Fibroblast of lung (primary cell): ENCODE data around the gene VCPKMT. TPM values are rescaled to one million over a fixed set of nuclear protein-coding genes. Genes with fewer than 3 reads are reported as not detected.
A peak's percentile ranks its signal among the peaks of the same experiment; 100 is the strongest.
"Not testable (repeated sequence)": the region's sequence is repeated elsewhere in the genome, so short reads cannot be mapped to it uniquely, and the experiment has no call there.

Experiments used
- DNase-seq, 2 donors: peaks; one replicate each; pipeline versions ENCODE4 v3.0.0 to v3.0.0-alpha.2; 2010; ENCODE audit warnings: low read depth in 2 of 2
- H2AFZ ChIP-seq: 2 replicates; pipeline ENCODE4 v1.5.1; 2012; ENCODE audit warnings: low read length, control low read depth, inconsistent platforms
- H3K27ac ChIP-seq: 2 replicates; pipeline ENCODE4 v1.5.1; 2011; ENCODE audit warnings: low read length, control low read depth; ENCODE audit not compliant: insufficient read depth
- H3K27me3 ChIP-seq: 2 replicates; pipeline ENCODE4 v1.5.1; 2011; ENCODE audit warnings: mild to moderate bottlenecking, low read length; ENCODE audit not compliant: control insufficient read depth, insufficient read depth
- H3K36me3 ChIP-seq: 2 replicates; pipeline ENCODE4 v1.5.1; 2011; ENCODE audit warnings: low read length; ENCODE audit not compliant: control insufficient read depth, insufficient read depth
- H3K4me1 ChIP-seq: 2 replicates; pipeline ENCODE4 v1.5.1; 2011; ENCODE audit warnings: low read length; ENCODE audit not compliant: control insufficient read depth, insufficient read depth; ENCODE audit errors: extremely low read depth
- H3K4me2 ChIP-seq: 2 replicates; pipeline ENCODE4 v1.5.1; 2011; ENCODE audit warnings: low read length, control low read depth; ENCODE audit not compliant: insufficient read depth; ENCODE audit errors: extremely low read depth
- H3K4me3 ChIP-seq, 4 experiments: fragments of 200-600 bp in 1 of 4; sonication (generic) in 1 of 4; replicated peaks in 1 of 4; 2 replicates each; pipeline ENCODE4 v1.5.1; 2011 to 2016; ENCODE audit warnings: low read length in 4 of 4, low read depth in 3 of 4, mild to moderate bottlenecking in 3 of 4, control low read depth in 2 of 4, inconsistent platforms in 1 of 4, mixed read lengths in 1 of 4; ENCODE audit not compliant: insufficient read depth in 1 of 4; ENCODE audit errors: control extremely low read depth in 1 of 4
- H3K79me2 ChIP-seq: 2 replicates; pipeline ENCODE4 v1.5.1; 2012; ENCODE audit warnings: mild to moderate bottlenecking, low read length, inconsistent platforms; ENCODE audit not compliant: control insufficient read depth, insufficient read depth
- H3K9ac ChIP-seq: 2 replicates; pipeline ENCODE4 v1.5.1; 2011; ENCODE audit warnings: mild to moderate bottlenecking, low read length, control low read depth; ENCODE audit not compliant: insufficient read depth
- H3K9me3 ChIP-seq: 2 replicates; pipeline ENCODE4 v1.5.1; 2012; ENCODE audit warnings: low read depth, low read length; ENCODE audit not compliant: control insufficient read depth, insufficient read depth
- H4K20me1 ChIP-seq: 2 replicates; pipeline ENCODE4 v1.5.1; 2011; ENCODE audit warnings: low read length; ENCODE audit not compliant: control insufficient read depth, insufficient read depth; ENCODE audit errors: extremely low read depth
- CTCF ChIP-seq, 2 donors: IDR thresholded peaks in 1 of 2; conservative IDR thresholded peaks in 1 of 2; 1 replicate in 1 of 2; 2 replicates in 1 of 2; pipeline ENCODE4 v1.5.1; 2011 to 2012; ENCODE audit warnings: low read length in 2 of 2, control low read depth in 1 of 2, inconsistent platforms in 1 of 2, low read depth in 1 of 2, mild to moderate bottlenecking in 1 of 2
- EZH2 ChIP-seq: IDR thresholded peaks from 2 replicates; pipeline ENCODE4 v1.5.1; 2012; ENCODE audit warnings: low read length, control low read depth, mild to moderate bottlenecking; ENCODE audit errors: missing control alignments
- polyA plus RNA-seq, 2 donors: library from polyadenylated mRNA; depleted of rRNA in 1 of 2; stranded (reverse) in 1 of 2; unstranded in 1 of 2; fragments of >200 nt; gene quantifications; 2 replicates each; pipeline ENCODE4 v1.2.1, GENCODE V29; 2011 to 2012; ENCODE audit warnings: missing spikeins in 1 of 2
- total RNA-seq: library from RNA; depleted of rRNA; stranded (reverse); fragments of >200 nt; gene quantifications from 2 replicates; pipeline ENCODE4 v1.2.1, GENCODE V29; 2014

Gene VCPKMT
- total and polyA plus RNA-seq, 2 donors (not counting 1 experiment from before 2014, with no cell fraction given): 3.6 to 5.3 TPM

- Histone ChIP-seq H3K4me1 (peaks cover 2% of the 10 kb centered on the region), H3K9me3 (no peaks in the 10 kb centered on the region), H3K4me2 (no peak overlapping the region), H3K27ac (no peak overlapping the region), H3K4me3 (no peak overlapping the region), H3K79me2 (no peaks in the 10 kb centered on the region), H3K27me3 (no peaks in the 10 kb centered on the region), H3K9ac (no peak overlapping the region), H3K36me3 (no peaks in the 10 kb centered on the region), H4K20me1 (no peaks in the 10 kb centered on the region), H2AFZ (no peak overlapping the region)
- TF ChIP-seq CTCF (conservative IDR thresholded peaks at IDR 0.05 in 1 of 2, IDR thresholded peaks at IDR 0.05 in 1 of 2; ENCODE audit: low read depth in 1 of 2, low read length in 2 of 2) (no peak), EZH2 (no peak)
- DNase-seq: peak; percentile 36 to 75
Measured at GRCh38 chr14:50082784-50083466, 33.4 kb downstream of the VCPKMT start.

GRCh38 chr14:50082308-50082742 is 34.0 kb downstream of the VCPKMT start:
- Histone ChIP-seq H3K4me1 (peaks cover 2% of the 10 kb centered on the region), H3K9me3 (no peaks in the 10 kb centered on the region), H2AFZ (no peak overlapping the region), H3K9ac (no peak overlapping the region), H4K20me1 (no peaks in the 10 kb centered on the region), H3K4me2 (no peak overlapping the region), H3K27me3 (no peaks in the 10 kb centered on the region), H3K4me3 (no peak overlapping the region), H3K36me3 (no peaks in the 10 kb centered on the region), H3K27ac (no peak overlapping the region), H3K79me2 (no peaks in the 10 kb centered on the region)
- DNase-seq: no peak
- TF ChIP-seq EZH2: no peak
- no peak for TF ChIP-seq CTCF (conservative IDR thresholded peaks at IDR 0.05 in 1 of 2, IDR thresholded peaks at IDR 0.05 in 1 of 2; ENCODE audit: low read depth in 1 of 2, low read length in 2 of 2)

GRCh38 chr14:50079103-50079502 is 37.3 kb downstream of the VCPKMT start:
- H3K9me3 ChIP-seq, H4K20me1 ChIP-seq: not testable (repeated sequence)

GRCh38 chr14:50073663-50074062 is 42.7 kb downstream of the VCPKMT start:
- not testable (repeated sequence) for H4K20me1 ChIP-seq, H3K79me2 ChIP-seq, H3K27me3 ChIP-seq, H3K9me3 ChIP-seq, H3K4me1 ChIP-seq, DNase-seq, H3K4me3 ChIP-seq, H2AFZ ChIP-seq, H3K36me3 ChIP-seq, H3K9ac ChIP-seq, H3K27ac ChIP-seq, H3K4me2 ChIP-seq

More at GRCh38 chr14:50079103-50079502, 37.3 kb downstream of the VCPKMT start:
- not testable (repeated sequence) for H3K36me3 ChIP-seq, H3K4me3 ChIP-seq, H2AFZ ChIP-seq, H3K4me1 ChIP-seq, H3K27me3 ChIP-seq, DNase-seq, H3K9ac ChIP-seq, H3K27ac ChIP-seq, H3K79me2 ChIP-seq, H3K4me2 ChIP-seq
